HG02678 (cell line): Measurements from ENCODE around the gene DUSP22.
A peak's percentile ranks its signal among the peaks of the same experiment; 100 is the strongest.
"Not testable (repeated sequence)": the region's sequence is repeated elsewhere in the genome, so short reads cannot be mapped to it uniquely, and the experiment has no call there.

Experiments
- ATAC-seq: cut with Tn5 transposase; IDR thresholded peaks from one replicate; pipeline ENCODE4 v1.9.1; 2021; ENCODE audit warnings: mild to moderate bottlenecking, moderate library complexity; ENCODE audit not compliant: unreplicated experiment

The DUSP22 gene

DNA sequence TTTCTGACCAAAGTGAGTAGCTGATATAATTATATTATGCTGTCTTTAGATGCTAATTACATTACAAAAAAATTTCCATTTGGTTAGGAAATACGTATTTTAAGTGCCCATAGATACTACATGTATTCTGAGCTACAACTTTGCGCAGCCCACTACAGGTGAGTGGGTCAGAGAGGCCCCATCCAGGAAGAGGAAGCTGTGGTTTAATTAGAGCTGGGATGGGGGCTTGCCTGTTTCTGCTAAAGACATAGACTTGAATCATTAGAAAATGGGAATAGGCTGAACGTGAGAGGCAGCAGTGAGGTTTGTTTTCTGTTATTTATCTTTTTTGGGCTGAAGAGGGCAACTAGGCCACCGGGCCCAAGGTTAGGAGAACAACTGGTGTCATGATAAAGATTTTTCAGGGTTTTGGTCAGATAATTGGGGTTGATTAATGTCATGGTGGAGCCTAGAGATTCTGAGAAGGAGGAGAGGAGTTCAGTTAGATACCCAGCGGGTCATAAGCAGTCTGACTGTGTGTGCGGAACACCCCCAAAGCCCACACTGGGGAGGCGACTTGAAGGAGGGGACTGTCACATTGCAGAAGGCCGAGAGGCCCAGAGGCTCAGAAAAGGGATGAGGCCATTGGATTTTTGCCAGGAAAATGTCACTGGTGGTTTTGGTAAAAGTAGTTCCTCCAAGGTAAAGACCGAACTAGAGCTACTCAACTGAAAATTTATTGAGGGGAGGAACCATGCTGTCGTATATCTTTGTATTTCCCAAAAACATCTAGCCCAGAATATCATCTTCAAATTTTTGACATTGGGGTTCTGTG lies 84.7 kb downstream of the DUSP22 start:
- no peak for ATAC-seq

GRCh38 chr6:377641-378020 lies 85.3 kb downstream of the DUSP22 start:
- ATAC-seq = not testable (repeated sequence)

DNA sequence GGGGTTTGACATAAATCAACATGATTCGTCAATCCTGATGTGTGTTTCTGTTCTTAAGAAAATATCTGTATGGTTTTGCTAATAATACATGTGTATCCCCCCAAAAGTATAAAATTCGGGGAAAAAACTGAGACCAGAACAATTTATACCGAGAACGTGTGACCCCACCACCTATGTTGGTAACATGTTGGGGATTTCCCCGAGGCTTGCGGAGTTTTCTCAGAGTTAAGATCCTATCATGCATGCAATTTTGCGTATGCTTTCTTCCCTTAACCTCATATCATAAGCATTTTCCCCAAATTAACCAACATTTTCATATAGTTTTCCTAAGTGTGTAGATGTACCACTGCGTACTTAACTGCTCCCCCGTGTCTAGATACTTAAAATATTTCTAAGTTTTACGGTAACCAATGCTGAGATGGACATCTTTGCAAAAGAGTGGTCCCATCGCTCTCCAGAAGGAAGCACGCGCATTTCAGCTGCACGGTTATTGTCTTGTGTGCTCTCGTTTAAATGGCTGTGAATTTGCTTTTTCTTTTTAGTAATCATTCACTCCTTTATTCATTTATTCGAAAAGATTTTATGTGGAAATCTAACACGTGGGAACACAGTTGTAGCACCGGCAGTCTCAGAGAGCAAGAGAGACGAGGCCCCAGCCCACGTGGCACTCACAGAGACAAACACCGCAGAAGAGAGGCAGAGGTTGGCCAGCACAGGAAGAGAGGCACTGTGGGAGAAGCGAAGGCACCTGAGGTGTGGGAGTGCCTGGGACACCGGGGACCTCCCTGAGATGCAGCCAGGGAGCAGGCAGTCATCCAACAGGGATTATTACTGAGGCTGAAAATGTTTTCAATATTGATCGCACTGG lies 86.0 kb downstream of the DUSP22 start:
- no peak for ATAC-seq

DNA sequence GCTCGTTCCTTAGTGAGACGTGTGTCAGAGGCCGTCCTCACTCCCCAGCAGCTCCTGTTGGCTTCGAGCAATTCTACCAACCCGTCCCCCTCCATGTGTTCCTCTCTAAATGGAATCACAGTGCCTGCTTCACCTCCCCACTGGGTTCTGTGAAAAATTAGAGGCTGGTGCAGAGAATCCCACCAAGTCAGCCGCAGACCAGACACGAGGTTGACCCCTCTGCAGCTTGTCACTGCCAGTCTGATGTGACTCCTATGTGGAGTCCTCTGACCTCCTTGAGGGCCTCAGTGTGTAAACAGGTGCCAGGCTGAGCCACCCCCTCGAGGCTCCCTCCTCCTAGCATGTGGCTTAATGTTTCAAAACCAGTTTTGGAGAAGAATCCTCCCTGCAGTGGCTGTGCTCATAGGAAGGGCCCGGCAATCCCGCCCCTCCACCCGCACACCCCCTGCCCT lies 86.7 kb downstream of the DUSP22 start:
- ATAC-seq = no peak

DNA sequence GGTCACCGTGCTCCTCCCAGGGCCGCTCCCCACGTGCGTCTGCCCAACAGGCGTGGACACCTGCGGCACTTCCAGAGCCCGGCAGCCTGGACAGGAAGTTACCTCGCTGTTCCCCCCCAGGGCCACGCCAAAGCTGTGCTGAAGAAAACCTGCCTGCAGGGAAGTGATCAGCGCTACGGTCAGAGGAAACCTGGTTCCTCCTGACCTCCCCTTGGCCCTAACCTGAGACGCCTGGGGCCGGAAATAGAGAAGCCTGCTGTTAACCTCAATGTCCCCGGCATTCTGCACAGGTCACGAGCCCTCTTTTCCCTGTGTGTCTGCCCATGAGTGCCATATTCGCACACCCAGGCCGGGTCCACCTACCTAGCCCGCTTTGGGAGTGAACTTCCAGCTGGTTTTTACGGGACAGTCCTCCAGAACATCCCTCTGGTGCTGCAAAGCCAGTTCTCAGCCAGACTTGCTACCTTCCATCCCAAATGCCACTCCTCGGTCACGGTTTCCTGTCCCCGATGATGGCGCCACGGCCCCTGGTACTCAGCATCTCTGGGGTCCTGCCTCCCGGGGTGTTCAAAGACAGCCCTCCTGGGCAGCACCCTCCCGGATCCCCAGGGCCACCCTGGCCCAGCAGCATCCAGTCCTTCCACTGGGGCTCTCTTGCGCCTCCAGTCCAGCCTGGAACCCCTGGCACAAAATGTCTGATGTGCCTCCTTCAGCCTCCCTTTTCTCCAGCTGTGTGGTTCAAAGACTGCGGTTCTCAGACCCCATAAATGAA lies 87.3 kb downstream of the DUSP22 start:
- ATAC-seq = peak; percentile 64

GRCh38 chr6:380234-381218 lies 88.2 kb downstream of the DUSP22 start:
- ATAC-seq = no peak

- no peak for ATAC-seq
Measured at GRCh38 chr6:381742-382461, 89.6 kb downstream of the DUSP22 start.

- ATAC-seq = no peak
Measured at GRCh38 chr6:382883-383810, 90.9 kb downstream of the DUSP22 start.

DNA sequence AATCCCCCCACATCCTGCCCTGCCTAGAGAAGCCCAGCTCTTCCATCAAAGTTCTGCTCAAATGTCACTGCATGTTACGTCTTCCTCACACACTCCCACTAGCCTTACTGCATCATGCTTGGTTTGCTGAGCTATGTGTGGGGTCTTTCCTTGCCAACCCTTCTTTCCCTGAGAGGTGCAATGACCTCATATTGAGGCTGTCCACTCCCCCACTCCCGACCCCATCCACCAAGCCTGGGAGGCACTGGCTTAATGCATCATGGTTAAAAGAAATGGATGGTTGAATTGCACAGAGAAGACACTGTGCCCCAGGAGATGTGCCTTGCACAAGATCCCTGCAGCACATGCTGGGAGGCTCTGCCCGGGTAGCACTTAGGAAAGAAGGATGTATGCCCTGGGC lies 91.6 kb downstream of the DUSP22 start:
- ATAC-seq = no peak

DNA sequence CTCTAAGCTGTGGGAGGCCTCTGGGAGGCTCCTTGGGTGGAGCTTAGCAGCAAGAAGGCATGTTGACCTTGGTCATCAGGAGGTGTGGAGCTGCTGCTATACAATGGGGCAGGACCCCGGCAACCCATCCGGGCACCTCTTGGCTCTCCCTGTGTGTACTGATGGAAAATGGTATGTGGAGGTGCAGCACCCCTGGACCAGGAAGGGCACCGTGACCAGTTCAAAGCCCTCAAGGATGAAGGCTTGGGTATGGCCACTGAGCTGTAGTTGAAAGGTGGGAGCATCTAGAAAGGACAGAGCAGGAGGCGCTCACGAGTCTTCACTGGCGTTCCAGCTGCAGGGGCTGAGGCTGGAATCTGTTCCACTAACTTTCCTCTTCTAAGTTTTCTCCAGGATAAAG lies 92.6 kb downstream of the DUSP22 start:
- no peak for ATAC-seq

- no peak for ATAC-seq
Measured at GRCh38 chr6:385614-386013, 93.3 kb downstream of the DUSP22 start.

GRCh38 chr6:386688-387266 lies 94.5 kb downstream of the DUSP22 start:
- ATAC-seq = no peak

DNA sequence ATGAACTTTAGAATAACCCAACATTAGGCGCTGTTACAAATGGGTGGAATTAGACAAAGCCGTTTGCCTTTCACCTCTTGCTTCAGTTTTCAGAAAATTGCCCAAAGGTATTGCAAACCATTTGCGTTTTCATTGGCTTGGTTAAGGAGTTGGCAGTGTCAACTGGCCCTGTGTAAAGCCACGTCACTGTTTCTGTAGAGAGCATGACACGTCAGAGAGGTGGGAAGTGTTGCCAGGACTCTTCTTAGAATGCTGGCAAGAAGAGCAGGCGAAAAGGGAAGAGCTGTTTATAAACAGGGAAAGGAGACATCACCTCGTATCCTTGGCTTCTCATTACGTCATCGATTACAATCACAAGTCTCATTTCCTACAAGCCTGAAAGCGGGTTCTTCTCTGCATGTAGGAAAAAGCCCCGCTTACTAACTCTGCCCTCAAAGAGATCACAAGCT lies 95.0 kb downstream of the DUSP22 start:
- no peak for ATAC-seq

- ATAC-seq = no peak
Measured at GRCh38 chr6:388202-388903, 96.1 kb downstream of the DUSP22 start.

GRCh38 chr6:389143-389542 lies 96.9 kb downstream of the DUSP22 start:
- ATAC-seq = no peak

DNA sequence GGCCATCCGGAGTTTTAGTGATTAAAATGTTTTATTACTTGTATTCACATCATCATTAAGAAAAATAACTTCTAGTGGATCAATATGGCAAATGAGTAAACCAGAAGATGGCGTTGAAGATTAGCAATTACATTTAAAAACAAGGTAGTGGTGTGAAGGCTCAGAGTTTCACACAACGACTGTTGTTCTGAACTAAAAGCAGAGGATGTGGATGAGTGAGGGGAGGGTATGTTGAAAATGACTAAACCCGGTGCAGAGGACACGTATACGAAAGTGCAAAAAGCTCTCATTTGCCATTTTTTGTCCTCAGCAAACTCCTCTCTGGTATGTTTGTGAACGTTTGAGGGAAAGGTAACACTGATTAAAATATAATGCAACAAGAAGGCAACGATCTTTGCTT lies 97.3 kb downstream of the DUSP22 start:
- peak; percentile 38 for ATAC-seq

DNA sequence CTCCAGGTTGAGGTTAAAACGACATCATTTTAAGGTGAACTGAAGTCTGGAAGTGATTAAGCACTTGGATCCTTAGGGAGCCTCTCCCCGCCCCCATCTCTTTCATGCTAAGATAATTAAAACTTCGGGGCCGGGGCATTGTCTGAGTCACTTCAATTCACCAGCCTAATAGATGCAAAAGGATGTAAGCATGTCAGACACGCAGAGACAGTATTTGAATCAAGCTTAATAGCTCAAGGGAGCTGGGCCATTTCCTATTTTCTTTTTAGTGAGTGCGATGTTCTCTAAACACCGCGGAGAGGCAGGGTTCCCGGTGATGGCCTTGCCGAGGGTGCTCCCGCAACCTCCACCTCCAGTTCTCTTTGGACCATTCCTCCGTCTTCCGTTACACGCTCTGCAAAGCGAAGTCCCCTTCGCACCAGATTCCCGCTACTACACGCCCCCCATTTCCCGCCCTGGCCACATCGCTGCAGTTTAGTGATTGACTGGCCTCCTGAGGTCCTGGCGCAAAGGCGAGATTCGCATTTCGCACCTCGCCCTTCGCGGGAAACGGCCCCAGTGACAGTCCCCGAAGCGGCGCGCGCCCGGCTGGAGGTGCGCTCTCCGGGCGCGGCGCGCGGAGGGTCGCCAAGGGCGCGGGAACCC lies 98.7 kb downstream of the DUSP22 start:
- ATAC-seq = peak; percentile 16
